Measurements from ENCODE around the gene TRIM7. TPM values are rescaled to one million over a fixed set of nuclear protein-coding genes. Genes with fewer than 3 reads are reported as not detected.

The TRIM7 gene
- total RNA-seq, 1 experiment from 2014 or later: 25.8 TPM

DNA sequence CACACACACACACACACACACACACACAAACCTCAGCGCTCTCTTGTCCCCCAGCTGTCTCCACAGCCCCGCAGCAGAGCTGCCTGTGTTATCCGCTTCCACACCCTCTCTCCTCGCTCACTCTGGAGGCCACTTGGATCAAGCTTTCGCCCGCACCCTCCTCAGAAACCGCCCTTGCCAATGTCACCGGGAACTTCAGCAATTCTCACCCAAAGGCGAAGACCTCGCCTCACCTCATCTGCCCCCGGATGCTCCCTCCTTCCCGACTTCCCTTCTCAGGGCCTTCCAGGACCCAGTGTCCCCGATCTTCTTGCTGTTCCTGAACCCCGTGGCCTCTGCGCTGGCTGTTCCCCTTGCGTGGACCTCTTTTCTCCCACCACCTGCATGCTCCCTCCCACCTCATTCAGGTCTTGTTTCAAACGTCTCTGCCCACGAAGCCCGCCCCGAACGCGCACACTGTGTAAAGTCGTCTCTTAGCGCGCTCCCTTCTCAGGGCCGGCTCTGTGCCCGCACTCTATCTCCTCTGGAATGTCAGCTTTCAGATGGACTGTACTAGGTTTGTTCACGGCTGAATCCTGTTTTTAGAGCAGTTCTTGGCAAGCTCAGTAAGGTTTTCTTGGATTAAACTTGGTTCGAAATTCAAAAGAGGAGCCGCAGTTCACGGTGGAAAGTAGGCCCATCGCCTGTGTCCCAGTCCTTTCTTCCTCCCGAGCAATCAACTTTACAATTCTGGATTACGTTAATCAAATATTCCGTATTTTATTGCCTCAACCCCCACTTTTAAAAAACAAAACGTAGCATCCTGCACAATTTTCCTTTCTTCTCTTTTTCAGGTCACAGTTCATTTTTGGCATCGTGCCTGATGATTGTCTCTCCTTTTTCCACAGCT lies 1.0 kb upstream of the TRIM7 start:
- Histone ChIP-seq H3K4me3 (ENCODE audit: low read depth in 2 of 2, low read length in 2 of 2) (peak overlapping the region; percentile 52 to 78), H3K27me3 (ENCODE audit: control insufficient read depth, insufficient read depth, low read length) (no peaks in the 10 kb centered on the region), H3K36me3 (ENCODE audit: control insufficient read depth, insufficient read depth, low read length) (no peaks in the 10 kb centered on the region), H3K9me3 (ENCODE audit: control insufficient read depth, insufficient read depth, low read depth, low read length) (no peaks in the 10 kb centered on the region), H3K4me1 (ENCODE audit: control insufficient read depth, insufficient read depth, low read length) (peaks cover 17% of the 10 kb centered on the region), H3K27ac (ENCODE audit: low read length) (peak overlapping the region; percentile 76)
- DNase-seq (ENCODE audit: low read depth, low spot score): no peak
- intact Hi-C loops (cut with micrococcal nuclease; ENCODE audit: unreplicated experiment): no loop called here
- TF ChIP-seq POLR2AphosphoS5 (IDR thresholded peaks at IDR 0.05; ENCODE audit: low read depth, low read length): no peak
- TF ChIP-seq, protein P1, sequence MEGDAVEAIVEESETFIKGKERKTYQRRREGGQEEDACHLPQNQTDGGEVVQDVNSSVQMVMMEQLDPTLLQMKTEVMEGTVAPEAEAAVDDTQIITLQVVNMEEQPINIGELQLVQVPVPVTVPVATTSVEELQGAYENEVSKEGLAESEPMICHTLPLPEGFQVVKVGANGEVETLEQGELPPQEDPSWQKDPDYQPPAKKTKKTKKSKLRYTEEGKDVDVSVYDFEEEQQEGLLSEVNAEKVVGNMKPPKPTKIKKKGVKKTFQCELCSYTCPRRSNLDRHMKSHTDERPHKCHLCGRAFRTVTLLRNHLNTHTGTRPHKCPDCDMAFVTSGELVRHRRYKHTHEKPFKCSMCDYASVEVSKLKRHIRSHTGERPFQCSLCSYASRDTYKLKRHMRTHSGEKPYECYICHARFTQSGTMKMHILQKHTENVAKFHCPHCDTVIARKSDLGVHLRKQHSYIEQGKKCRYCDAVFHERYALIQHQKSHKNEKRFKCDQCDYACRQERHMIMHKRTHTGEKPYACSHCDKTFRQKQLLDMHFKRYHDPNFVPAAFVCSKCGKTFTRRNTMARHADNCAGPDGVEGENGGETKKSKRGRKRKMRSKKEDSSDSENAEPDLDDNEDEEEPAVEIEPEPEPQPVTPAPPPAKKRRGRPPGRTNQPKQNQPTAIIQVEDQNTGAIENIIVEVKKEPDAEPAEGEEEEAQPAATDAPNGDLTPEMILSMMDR (IDR thresholded peaks at IDR 0.05): no peak
- no peak for TF ChIP-seq SIN3A (IDR thresholded peaks at IDR 0.05; ENCODE audit: borderline replicate concordance, insufficient read depth, low read depth, low read length)
- TF ChIP-seq REST (IDR thresholded peaks at IDR 0.05; ENCODE audit: insufficient read depth in 1 of 2, low read depth in 2 of 2, low read length in 1 of 2): no peak
- no peak for TF ChIP-seq TCF7L2 (IDR thresholded peaks at IDR 0.05; ENCODE audit: low read depth, low read length)
- BruUV-seq (replicated peaks): no TSS peak
- ChIA-PET CTCF (interaction anchor here (1.3 kb wide), 1 partner anchor 21 kb away, joined by 5 read pairs; no protein-coding TSS in a partner anchor), POLR2A (interaction anchor here (0.6 to 1.6 kb wide), 3 partner anchors 14 to 21 kb away, joined by 4 to 6 read pairs (median 4); no protein-coding TSS in a partner anchor)
- ATAC-seq: no peak
- in situ Hi-C loops (cut with HindIII; ENCODE audit: low pct_unique_long_range_greater_than_20kb, low sequenced_read_pairs): no loop called here

GRCh38 chr5:181204113-181204825 lies 727 bp downstream of the TRIM7 start:
- TF ChIP-seq SIN3A (IDR thresholded peaks at IDR 0.05; ENCODE audit: borderline replicate concordance, insufficient read depth, low read depth, low read length): no peak
- TF ChIP-seq POLR2AphosphoS5 (IDR thresholded peaks at IDR 0.05; ENCODE audit: low read depth, low read length): no peak
- no peak for TF ChIP-seq REST (IDR thresholded peaks at IDR 0.05; ENCODE audit: insufficient read depth in 1 of 2, low read depth in 2 of 2, low read length in 1 of 2)
- TF ChIP-seq, protein P1 (IDR thresholded peaks at IDR 0.05): no peak
- no peak for TF ChIP-seq TCF7L2 (IDR thresholded peaks at IDR 0.05; ENCODE audit: low read depth, low read length)
- in situ Hi-C loops (cut with HindIII; ENCODE audit: low pct_unique_long_range_greater_than_20kb, low sequenced_read_pairs): no loop called here
- intact Hi-C loops (cut with micrococcal nuclease; ENCODE audit: unreplicated experiment): no loop called here
- Histone ChIP-seq H3K36me3 (ENCODE audit: control insufficient read depth, insufficient read depth, low read length) (no peaks in the 10 kb centered on the region), H3K4me3 (ENCODE audit: low read depth in 2 of 2, low read length in 2 of 2) (peak overlapping the region; percentile 52 to 78), H3K27me3 (ENCODE audit: control insufficient read depth, insufficient read depth, low read length) (no peaks in the 10 kb centered on the region), H3K27ac (ENCODE audit: low read length) (peak overlapping the region; percentile 72), H3K9me3 (ENCODE audit: control insufficient read depth, insufficient read depth, low read depth, low read length) (no peaks in the 10 kb centered on the region), H3K4me1 (ENCODE audit: control insufficient read depth, insufficient read depth, low read length) (peaks cover 17% of the 10 kb centered on the region)
- DNase-seq (ENCODE audit: low read depth, low spot score) (no peak), ATAC-seq (peak; percentile 24)
- ChIA-PET CTCF (no interaction called here), POLR2A (interaction anchor here (1.0 kb wide), 1 partner anchor 19 kb away, joined by 5 read pairs; no protein-coding TSS in a partner anchor)
- no TSS peak for BruUV-seq (replicated peaks)
